Vagina (tissue), 2 donors: ENCODE data around the gene GALNTL6.

ENCODE experiments used
- POLR2A ChIP-seq, 2 donors: fragments of 450-650 bp; IDR thresholded peaks; one replicate each; pipeline ENCODE4 v1.6.1; 2017; ENCODE audit warnings: antibody characterized with exemption in 2 of 2, mild to moderate bottlenecking in 2 of 2, moderate library complexity in 2 of 2
- TF ChIP-seq, protein P1 (sequence below), 3 experiments: fragments of 450-650 bp in 2 of 3; fragments of 200-600 bp in 1 of 3; sonication (generic) in 1 of 3; IDR thresholded peaks; one replicate each; pipeline ENCODE4 v1.5.1; 2017 to 2019; ENCODE audit warnings: antibody characterized with exemption in 3 of 3, mild to moderate bottlenecking in 2 of 3, moderate library complexity in 2 of 3

DNA sequence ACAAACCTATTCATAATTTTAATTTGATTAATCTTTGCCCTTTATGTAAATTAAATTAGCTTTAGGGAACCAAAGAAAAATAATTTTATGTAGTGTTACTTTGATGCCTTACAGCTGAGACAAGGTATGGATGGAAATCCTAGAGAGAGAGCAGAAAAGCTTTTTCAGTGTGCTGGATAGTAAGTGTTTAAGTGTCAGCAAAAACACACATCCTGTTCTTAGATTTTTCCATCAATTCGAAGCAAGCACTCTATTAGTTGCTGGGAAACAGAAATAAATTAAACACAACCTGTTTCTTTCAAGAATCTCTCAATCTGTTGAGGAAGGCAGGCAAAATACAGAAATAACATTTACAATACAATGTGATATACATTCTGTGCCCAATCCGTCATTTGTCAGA is 327.8 kb downstream of the GALNTL6 start:
- TF ChIP-seq, protein P1, sequence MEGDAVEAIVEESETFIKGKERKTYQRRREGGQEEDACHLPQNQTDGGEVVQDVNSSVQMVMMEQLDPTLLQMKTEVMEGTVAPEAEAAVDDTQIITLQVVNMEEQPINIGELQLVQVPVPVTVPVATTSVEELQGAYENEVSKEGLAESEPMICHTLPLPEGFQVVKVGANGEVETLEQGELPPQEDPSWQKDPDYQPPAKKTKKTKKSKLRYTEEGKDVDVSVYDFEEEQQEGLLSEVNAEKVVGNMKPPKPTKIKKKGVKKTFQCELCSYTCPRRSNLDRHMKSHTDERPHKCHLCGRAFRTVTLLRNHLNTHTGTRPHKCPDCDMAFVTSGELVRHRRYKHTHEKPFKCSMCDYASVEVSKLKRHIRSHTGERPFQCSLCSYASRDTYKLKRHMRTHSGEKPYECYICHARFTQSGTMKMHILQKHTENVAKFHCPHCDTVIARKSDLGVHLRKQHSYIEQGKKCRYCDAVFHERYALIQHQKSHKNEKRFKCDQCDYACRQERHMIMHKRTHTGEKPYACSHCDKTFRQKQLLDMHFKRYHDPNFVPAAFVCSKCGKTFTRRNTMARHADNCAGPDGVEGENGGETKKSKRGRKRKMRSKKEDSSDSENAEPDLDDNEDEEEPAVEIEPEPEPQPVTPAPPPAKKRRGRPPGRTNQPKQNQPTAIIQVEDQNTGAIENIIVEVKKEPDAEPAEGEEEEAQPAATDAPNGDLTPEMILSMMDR (IDR thresholded peaks at IDR 0.05) = no peak
- no peak for TF ChIP-seq POLR2A (IDR thresholded peaks at IDR 0.05)
